GM18517 (cell line): ENCODE measurements around the gene FAT1.

Experiments used
- ATAC-seq: cut with Tn5 transposase; IDR thresholded peaks from one replicate; pipeline ENCODE4 v1.9.1; 2021; ENCODE audit warnings: mild to moderate bottlenecking, moderate library complexity; ENCODE audit not compliant: unreplicated experiment

Gene FAT1

DNA sequence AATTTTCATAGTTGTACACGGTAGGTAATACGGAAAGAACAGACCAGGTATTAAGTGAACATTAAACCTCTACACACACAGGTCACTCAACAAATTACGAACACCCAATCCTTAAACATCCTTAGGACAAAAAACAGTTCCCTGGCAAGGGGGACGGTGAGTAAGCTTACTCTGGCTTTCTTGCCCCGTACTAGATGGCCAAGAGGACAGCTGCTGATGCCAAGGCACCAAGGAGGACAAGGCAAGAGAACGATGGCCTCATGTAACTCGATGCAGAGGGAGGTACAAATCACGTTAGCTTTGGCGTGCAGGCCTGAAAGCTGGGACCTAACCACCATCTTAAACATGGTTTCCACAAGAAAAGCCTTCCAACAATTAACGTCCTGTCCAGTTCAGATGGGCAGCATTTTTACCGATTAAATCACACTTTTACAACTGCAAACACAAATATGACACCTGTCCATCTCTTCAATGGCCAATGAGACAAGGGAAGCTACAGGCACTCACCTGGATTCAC lies 23.7 kb downstream of the FAT1 start:
- no peak for ATAC-seq

DNA sequence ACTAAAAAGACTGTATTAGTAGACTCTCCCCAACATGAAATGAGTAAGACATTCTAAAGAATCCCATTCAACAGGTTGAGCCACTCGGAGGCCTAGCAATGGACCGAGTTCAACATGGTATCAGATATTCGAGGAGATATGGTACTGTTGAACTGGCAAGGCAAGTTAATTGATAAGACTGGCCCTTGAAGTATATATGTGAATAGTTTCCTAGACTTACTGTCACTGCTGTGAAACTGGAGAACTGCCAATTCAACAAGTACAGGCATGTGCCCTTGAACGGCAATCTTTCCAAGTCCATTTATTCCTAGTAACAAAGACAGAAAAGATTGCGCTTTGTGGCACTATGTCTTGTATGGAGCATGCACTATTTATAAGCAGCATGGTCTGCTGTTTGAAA lies 24.4 kb downstream of the FAT1 start:
- ATAC-seq = no peak

DNA sequence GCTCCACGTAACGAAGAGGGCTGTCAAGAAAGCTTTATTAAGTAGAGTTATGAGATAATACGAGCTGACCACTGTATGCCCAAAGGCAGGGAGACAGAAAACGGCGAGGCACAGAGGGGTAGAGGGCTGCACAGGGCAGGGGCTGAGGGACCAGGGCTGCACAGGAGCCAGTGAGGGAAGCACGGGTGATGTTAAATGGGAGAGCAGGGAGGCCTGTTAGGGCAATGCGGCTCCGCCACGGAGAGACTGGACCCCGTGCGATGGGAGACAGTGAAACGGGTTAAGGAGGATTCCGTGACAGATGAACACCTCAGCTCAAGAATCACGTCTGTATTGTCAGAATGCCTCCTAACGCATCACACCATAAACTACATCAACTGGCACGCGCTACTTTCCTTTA lies 25.1 kb downstream of the FAT1 start:
- no peak for ATAC-seq

- ATAC-seq = no peak
These were observed 25.6 kb downstream of the FAT1 start for GRCh38 chr4:186698028-186698427.

- no peak for ATAC-seq
These were observed 28.3 kb downstream of the FAT1 start for GRCh38 chr4:186695392-186695791.

DNA sequence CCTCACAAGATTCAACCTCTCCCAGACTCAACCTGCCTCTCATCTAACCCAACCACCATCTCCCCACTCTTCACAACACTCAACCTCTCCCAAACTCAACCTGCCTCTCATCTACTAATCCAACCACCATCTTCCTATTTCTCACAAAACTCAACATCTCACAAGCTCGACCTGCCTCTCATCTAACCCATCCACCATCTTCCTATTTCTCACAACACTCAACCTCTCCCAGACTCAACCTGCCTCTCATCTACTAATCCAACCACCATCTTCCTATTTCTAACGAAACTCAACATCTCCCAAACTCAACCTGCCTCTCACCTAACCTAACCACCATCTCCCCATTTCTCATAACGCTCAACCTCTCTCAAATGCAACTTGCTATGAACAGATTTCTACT lies 29.8 kb downstream of the FAT1 start:
- no peak for ATAC-seq

DNA sequence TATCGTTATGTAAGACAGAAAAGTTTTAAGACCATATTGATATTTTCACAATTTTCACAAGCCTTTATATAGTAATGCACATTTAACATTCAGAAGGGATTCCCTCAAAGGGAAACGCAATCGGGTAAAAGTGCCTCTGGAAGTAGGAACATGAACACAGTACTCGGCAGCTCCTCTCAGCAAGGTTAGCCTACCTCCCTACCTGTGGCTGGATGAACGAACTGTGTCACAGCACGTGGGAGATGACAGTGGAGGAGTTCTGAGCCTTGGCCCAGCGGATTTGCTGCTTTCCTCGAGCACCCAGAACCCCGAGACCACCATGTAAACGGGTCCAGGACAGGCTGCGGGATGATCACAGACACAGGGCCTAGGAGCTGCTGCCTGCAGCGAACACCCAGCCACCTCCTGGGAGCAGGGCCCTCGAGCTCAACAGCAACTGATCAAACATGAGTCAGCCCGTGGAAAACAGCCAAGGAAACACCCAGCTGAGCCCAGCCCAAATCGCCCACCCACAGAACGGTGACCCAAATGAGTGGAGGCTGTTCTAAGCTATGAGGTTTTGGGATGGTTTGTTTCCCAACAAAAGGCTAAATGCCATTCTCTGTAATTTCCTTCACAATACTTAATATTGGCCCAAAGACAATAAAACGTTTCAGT lies 30.4 kb downstream of the FAT1 start:
- ATAC-seq = no peak

- ATAC-seq = no peak
These were observed 32.3 kb downstream of the FAT1 start for GRCh38 chr4:186691396-186691795.

DNA sequence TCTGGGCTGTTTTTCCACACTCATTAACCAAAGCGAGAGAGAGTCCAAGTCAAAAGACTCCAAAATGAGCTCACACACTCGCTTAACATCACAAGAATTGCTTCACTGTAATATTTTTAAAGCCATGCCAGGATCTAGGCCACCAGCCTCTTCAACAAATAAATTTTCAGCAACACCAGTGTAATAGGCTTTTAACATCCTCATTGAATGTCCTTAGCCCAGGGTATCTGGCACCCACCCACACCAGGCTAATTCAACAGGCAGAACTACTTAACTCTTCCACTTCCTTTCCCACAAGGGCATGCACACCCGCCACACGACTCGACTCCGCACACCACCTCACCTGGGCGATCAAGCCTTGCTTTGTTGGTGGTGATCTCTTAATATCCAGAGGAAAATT lies 34.2 kb downstream of the FAT1 start:
- no peak for ATAC-seq

DNA sequence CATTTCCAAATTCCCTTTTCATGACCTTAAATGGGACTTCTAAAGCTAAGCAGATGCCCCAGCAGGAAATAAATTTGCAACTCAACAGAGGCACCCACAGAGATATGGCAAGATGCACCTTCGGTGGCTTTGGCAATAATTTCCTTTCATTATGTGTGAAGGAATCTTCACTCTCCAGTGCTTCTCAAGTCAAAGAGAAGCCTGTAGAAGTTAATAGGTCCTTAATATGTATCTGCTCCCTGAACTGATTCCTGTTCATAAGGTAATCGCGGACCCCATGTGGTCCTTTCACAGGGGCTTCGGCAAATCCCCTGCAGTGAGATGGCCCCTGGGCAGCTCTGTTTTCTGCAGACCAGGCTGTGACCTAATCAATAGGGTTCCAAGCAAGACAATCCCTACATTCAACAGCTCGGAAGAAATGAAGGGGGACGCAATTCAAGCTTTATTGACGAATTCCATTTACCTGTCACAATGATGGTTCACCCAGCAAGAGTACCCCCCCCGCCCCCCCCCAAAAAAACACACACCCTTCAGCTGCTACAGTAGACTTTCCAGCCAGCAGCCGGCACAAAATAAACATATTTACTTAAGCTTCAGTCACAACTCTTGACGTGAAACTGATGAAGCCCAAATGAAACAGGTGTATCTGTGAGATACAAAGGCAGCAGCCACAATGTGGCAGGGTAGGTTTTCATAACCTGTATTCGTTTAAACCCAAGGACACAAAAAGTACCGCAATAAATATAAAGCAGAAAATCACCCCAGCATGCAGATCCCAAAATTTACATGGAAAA lies 35.3 kb downstream of the FAT1 start:
- ATAC-seq = no peak

DNA sequence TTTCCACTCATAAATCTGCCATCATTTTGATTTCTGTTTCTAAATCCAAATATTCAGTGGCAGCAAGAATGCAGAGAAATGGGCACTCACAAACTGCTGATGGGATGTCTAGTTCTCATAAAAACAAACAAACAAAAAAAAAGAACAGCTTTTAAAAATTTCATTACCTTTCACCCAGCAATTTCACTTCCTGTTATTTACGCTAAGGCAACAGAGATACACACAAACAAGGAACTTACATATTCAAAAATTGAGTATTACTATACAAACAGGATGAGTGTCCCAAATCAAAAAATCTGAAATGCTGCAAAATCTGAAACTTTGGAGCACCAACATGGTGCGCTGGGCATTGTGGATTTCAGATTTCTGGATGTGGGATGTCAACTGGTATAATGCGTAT lies 36.4 kb downstream of the FAT1 start:
- no peak for ATAC-seq

DNA sequence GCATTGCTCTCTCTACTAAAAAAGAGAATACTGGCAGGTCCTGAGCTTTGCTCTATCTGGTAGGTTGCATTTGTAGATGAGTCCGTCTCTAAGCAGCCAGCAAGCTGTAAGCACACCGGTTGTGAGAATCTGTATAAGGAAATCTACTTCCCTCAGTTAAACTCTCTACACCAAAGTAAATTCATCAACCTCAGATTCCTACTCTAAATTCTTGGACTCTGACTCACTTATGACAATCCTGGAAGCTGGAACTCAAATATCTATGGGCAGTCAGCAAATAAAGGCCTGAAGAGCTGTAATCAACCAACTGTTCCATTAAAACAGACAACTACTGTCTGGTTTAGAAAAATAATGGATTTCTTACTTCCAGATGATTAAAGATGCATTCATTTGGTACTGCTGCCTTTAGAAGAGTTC lies 37.9 kb downstream of the FAT1 start:
- ATAC-seq = no peak

DNA sequence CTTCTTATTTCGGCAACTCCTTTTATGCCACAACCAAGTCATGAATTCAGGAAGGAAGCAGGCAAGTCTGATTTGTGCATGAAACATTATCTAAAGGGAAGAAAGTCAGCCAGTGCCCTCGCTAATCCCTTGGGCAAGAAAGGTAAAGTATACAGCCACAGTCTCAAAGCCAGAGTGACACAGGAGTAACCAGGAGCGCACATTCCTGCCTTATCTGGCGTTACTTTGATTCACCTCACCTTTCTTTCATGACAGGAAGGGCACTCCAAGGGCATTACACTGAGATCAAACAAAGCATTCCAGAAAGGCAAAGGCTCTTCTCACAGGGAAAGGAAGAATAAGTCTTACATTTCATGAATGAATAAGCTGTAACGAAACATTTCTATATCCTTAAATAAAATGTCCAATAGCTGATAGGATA lies 38.8 kb downstream of the FAT1 start:
- ATAC-seq = no peak

- no peak for ATAC-seq
These were observed 39.4 kb downstream of the FAT1 start for GRCh38 chr4:186684220-186684619.

GRCh38 chr4:186680641-186681040 lies 43.0 kb downstream of the FAT1 start:
- ATAC-seq = no peak

GRCh38 chr4:186676531-186677161 lies 47.0 kb downstream of the FAT1 start:
- ATAC-seq = no peak

- no peak for ATAC-seq
These were observed 53.9 kb downstream of the FAT1 start for GRCh38 chr4:186669735-186670134.

- ATAC-seq = no peak
These were observed 54.4 kb downstream of the FAT1 start for GRCh38 chr4:186669159-186669731.

DNA sequence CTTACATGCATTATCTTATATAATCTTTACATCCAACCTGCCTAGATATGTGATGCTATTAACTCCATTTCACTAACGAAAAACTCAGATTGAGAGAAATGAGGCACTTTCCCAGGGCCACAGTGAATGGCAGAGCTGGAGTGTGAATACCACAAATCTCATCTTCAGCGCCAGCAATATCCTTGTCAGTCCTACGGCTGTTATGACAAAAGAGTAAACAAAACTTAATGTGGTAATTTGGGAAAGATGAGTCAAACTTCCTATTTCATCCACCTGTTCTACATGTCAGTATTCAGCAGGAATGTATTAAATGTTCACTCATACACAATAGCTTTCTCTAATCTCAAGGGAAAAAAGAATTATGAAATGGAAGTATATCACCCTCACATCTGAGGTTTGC lies 56.9 kb downstream of the FAT1 start:
- no peak for ATAC-seq

DNA sequence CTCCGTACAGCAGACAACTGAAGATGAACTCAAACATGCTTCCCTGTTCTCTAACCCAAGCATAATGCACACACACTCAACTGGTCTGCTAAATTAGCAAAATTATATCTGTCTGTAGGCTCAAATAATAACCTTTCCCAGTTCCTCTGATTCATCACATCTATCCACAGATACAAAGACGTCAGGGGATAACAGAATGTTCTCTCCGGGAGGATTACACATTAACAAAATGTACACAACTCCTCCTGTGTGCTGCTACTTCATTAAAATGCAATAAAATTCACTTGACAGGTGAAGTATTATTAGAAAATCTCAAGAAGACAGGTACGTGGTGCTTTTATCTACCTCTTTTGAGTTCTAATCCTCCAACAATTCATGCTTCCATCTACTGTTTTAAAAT lies 57.4 kb downstream of the FAT1 start:
- no peak for ATAC-seq

- ATAC-seq = no peak
These were observed 63.3 kb downstream of the FAT1 start for GRCh38 chr4:186660403-186660802.

GRCh38 chr4:186659935-186660334 lies 63.7 kb downstream of the FAT1 start:
- ATAC-seq = no peak
